K562 (cell line): ENCODE data around the gene RPTOR. TPM values are rescaled to one million over a fixed set of nuclear protein-coding genes. Genes with fewer than 3 reads are reported as not detected.

Experiments used
- ATF4 ChIP-seq: fragments of 450-650 bp; formaldehyde crosslinking; IDR thresholded peaks from 2 replicates; pipeline ENCODE4 v1.4.0; 2022; ENCODE audit warnings: mild to moderate bottlenecking, moderate library complexity
- ELF4 ChIP-seq: fragments of 450-650 bp; formaldehyde crosslinking; IDR thresholded peaks from 2 replicates; pipeline ENCODE4 v1.4.0; 2022; ENCODE audit warnings: missing genetic modification characterization
- HMBOX1 ChIP-seq: sonication (generic); IDR thresholded peaks from 2 replicates; pipeline ENCODE4 v1.6.1; 2016
- HNRNPL ChIP-seq: fragments of 200-400 bp; formaldehyde crosslinking; IDR thresholded peaks from 2 replicates; pipeline ENCODE4 v1.6.1; 2017; ENCODE audit warnings: low read depth, mild to moderate bottlenecking, low read length
- HNRNPUL1 ChIP-seq: fragments of 200-400 bp; formaldehyde crosslinking; IDR thresholded peaks from 2 replicates; pipeline ENCODE4 v1.6.1; 2017; ENCODE audit warnings: low read length
- JUN ChIP-seq, 2 experiments: sonication (generic) in 1 of 2; formaldehyde crosslinking in 1 of 2; IDR thresholded peaks; 2 replicates each; pipeline versions ENCODE4 v1.6.1 to v1.8.0; 2012 to 2022; ENCODE audit warnings: borderline replicate concordance in 2 of 2, mild to moderate bottlenecking in 2 of 2, improper control_type of control experiment in 1 of 2, low read depth in 1 of 2, low read length in 1 of 2, missing genetic modification reagents in 1 of 2
- KAT2B ChIP-seq: IDR thresholded peaks from one replicate; pipeline ENCODE4 v1.6.1; 2012; ENCODE audit warnings: low read depth, mild to moderate bottlenecking, control low read depth, inconsistent platforms, low read length, moderate library complexity
- PCBP2 ChIP-seq: fragments of 200-400 bp; formaldehyde crosslinking; IDR thresholded peaks from 2 replicates; pipeline ENCODE4 v1.6.1; 2018; ENCODE audit warnings: low read length, low read depth, mild to moderate bottlenecking, moderate library complexity; ENCODE audit not compliant: poor library complexity, severe bottlenecking
- RCOR1 ChIP-seq, 2 experiments: IDR thresholded peaks; 2 replicates each; pipeline ENCODE4 v1.6.1; 2012; ENCODE audit warnings: low read depth in 2 of 2, low read length in 2 of 2, borderline replicate concordance in 1 of 2, improper control_type of control experiment in 1 of 2
- TAF9B ChIP-seq: fragments of 450-650 bp; IDR thresholded peaks from 2 replicates; pipeline ENCODE4 v1.6.1; 2018; ENCODE audit warnings: mild to moderate bottlenecking; ENCODE audit not compliant: partially characterized antibody
- TRIM24 ChIP-seq, 2 experiments: fragments of 450-650 bp; IDR thresholded peaks; 2 replicates each; pipeline ENCODE4 v1.6.1; 2016
- ZNF175 ChIP-seq: fragments of 200-800 bp; sonication (Bioruptor generic); IDR thresholded peaks from 2 replicates; pipeline ENCODE4 v1.6.1; 2016; ENCODE audit warnings: low read depth, mild to moderate bottlenecking, missing genetic modification characterization, missing compliant biosample characterization
- ZNF589 ChIP-seq: fragments of 200-800 bp; sonication (Bioruptor generic); IDR thresholded peaks from 2 replicates; pipeline ENCODE4 v1.6.1; 2016; ENCODE audit warnings: low read depth, missing genetic modification characterization, missing compliant biosample characterization
- polyA plus RNA-seq, 8 experiments: library from polyadenylated mRNA; depleted of rRNA in 4 of 8; stranded (reverse) in 5 of 8; unstranded in 3 of 8; fragments of >200 nt; fragmentation: Nextera tagmentation in 2 of 8; fragmentation: Illumina TruSeq in 1 of 8; extraction: Ambion mirVana in 2 of 8; extraction: Trizol in 1 of 8; gene quantifications; 2 replicates each; pipeline versions ENCODE4 v1.2.1 to v1.2.3, GENCODE V29; 2011 to 2014; ENCODE audit warnings: inconsistent platforms in 1 of 8, missing spikeins in 1 of 8
- total RNA-seq, 7 experiments: library from RNA; depleted of rRNA in 6 of 7; stranded (reverse); fragments of >200 nt in 6 of 7; fragmentation: Illumina TruSeq in 2 of 7; extraction: Trizol in 2 of 7; gene quantifications; 2 replicates each; pipeline versions ENCODE4 v1.2.1 to v1.2.3, GENCODE V29; 2011 to 2021; ENCODE audit warnings: low replicate concordance in 1 of 7
- TF ChIP-seq, protein P1 (sequence below), 2 experiments: fragments of 450-650 bp in 1 of 2; sonication (generic) in 1 of 2; formaldehyde crosslinking in 1 of 2; IDR thresholded peaks; 2 replicates each; pipeline versions ENCODE4 v1.7.1 to v1.9.0; 2016 to 2022; ENCODE audit warnings: inconsistent platforms in 1 of 2, mild to moderate bottlenecking in 1 of 2, missing genetic modification reagents in 1 of 2

RPTOR gene
- total and polyA plus RNA-seq, 9 of the 15 experiments (the other 6 are each of a cell fraction or from before 2014, with no cell fraction given), result 0.24 to 54.1 (median 10.2) TPM

- no peak for TF ChIP-seq ELF4 (CRISPR knock-in tag)
- TF ChIP-seq PCBP2, result no peak
- TF ChIP-seq KAT2B, result no peak
- 0 out of 2 replicates have a peak, but pooled peaks have one; percentile 50 for TF ChIP-seq JUN (IDR thresholded peaks at IDR 0.05; ENCODE audit: borderline replicate concordance, low read depth, low read length)
- no peak for TF ChIP-seq JUN (CRISPR knock-in tag; IDR thresholded peaks at IDR 0.05; ENCODE audit: borderline replicate concordance)
- TF ChIP-seq ZNF175 (CRISPR knock-in tag), result peak; percentile 83; the same call in 1 of the 2 replicates
- no peak for TF ChIP-seq TAF9B
- peak; percentile 94 for TF ChIP-seq ATF4 (CRISPR knock-in tag)
- no peak for TF ChIP-seq HNRNPUL1
- no peak for TF ChIP-seq HNRNPL
- TF ChIP-seq RCOR1 (IDR thresholded peaks at IDR 0.05; ENCODE audit: borderline replicate concordance in 1 of 2, low read depth in 2 of 2, low read length in 2 of 2), result peak in 1 of 2 experiments; percentile 18; a peak in 1 of 4 replicates
- peak; percentile 83; the same call in 1 of the 2 replicates for TF ChIP-seq ZNF589
- TF ChIP-seq, protein P1, sequence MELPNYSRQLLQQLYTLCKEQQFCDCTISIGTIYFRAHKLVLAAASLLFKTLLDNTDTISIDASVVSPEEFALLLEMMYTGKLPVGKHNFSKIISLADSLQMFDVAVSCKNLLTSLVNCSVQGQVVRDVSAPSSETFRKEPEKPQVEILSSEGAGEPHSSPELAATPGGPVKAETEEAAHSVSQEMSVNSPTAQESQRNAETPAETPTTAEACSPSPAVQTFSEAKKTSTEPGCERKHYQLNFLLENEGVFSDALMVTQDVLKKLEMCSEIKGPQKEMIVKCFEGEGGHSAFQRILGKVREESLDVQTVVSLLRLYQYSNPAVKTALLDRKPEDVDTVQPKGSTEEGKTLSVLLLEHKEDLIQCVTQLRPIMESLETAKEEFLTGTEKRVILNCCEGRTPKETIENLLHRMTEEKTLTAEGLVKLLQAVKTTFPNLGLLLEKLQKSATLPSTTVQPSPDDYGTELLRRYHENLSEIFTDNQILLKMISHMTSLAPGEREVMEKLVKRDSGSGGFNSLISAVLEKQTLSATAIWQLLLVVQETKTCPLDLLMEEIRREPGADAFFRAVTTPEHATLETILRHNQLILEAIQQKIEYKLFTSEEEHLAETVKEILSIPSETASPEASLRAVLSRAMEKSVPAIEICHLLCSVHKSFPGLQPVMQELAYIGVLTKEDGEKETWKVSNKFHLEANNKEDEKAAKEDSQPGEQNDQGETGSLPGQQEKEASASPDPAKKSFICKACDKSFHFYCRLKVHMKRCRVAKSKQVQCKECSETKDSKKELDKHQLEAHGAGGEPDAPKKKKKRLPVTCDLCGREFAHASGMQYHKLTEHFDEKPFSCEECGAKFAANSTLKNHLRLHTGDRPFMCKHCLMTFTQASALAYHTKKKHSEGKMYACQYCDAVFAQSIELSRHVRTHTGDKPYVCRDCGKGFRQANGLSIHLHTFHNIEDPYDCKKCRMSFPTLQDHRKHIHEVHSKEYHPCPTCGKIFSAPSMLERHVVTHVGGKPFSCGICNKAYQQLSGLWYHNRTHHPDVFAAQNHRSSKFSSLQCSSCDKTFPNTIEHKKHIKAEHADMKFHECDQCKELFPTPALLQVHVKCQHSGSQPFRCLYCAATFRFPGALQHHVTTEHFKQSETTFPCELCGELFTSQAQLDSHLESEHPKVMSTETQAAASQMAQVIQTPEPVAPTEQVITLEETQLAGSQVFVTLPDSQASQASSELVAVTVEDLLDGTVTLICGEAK (IDR thresholded peaks at IDR 0.05), result no peak
- TF ChIP-seq, protein P1 (CRISPR knock-in tag; IDR thresholded peaks at IDR 0.05), result no peak
- TF ChIP-seq TRIM24 (IDR thresholded peaks at IDR 0.05), result peak; percentile 84 to 91
- TF ChIP-seq HMBOX1, result peak; percentile 89
Observed at GRCh38 chr17:80755650-80756405, 211.2 kb downstream of the RPTOR start (continued).
